H1 (cell line): ENCODE data around the gene CCR3. TPM values are rescaled to one million over a fixed set of nuclear protein-coding genes. Genes with fewer than 3 reads are reported as not detected.

ENCODE experiments used
- CTCF ChIA-PET: fragments of 300-600 bp; sonication (Branson Sonifier 250); formaldehyde crosslinking; loops from one replicate; lab custom pipeline; 2021; ENCODE audit not compliant: partially characterized antibody; lab: Charles Lee
- POLR2A ChIA-PET: fragments of 300-600 bp; sonication (Branson Sonifier 250); formaldehyde crosslinking; loops from one replicate; lab custom pipeline; 2021; ENCODE audit warnings: inconsistent platforms; ENCODE audit not compliant: partially characterized antibody; lab: Charles Lee
- DNase-seq, 2 experiments: peaks; one replicate each; pipeline versions ENCODE4 v3.0.0 to v3.0.0-alpha.2; 2010 to 2022; ENCODE audit warnings: low spot score in 2 of 2, low read depth in 1 of 2, mixed read lengths in 1 of 2
- FAIRE-seq: peaks from 2 replicates; lab custom pipeline; 2011; peaks lifted over from hg19 to GRCh38; lab: Jason Lieb, UNC
- H2AFZ ChIP-seq: 2 replicates; pipeline ENCODE4 v1.8.1; 2012; ENCODE audit warnings: low read length, inconsistent platforms
- H2AK5ac ChIP-seq: 2 replicates; pipeline ENCODE4 v1.6.1; 2013; ENCODE audit warnings: low read depth, low read length
- H2BK120ac ChIP-seq: replicated peaks from 2 replicates; pipeline ENCODE3; 2013; ENCODE audit warnings: low read depth, low read length, inconsistent platforms
- H2BK12ac ChIP-seq: 2 replicates; pipeline ENCODE4 v1.6.1; 2013; ENCODE audit warnings: low read depth, low read length
- H2BK15ac ChIP-seq: 2 replicates; pipeline ENCODE4 v1.6.1; 2013; ENCODE audit warnings: low read length
- H2BK20ac ChIP-seq: 2 replicates; pipeline ENCODE4 v1.6.1; 2013; ENCODE audit warnings: low read length
- H2BK5ac ChIP-seq: 2 replicates; pipeline ENCODE4 v1.6.1; 2013; ENCODE audit warnings: low read depth, low read length
- H3K14ac ChIP-seq: 2 replicates; pipeline ENCODE4 v1.6.1; 2013; ENCODE audit warnings: inconsistent platforms; ENCODE audit not compliant: insufficient read length
- H3K18ac ChIP-seq: 2 replicates; pipeline ENCODE4 v1.6.1; 2013; ENCODE audit warnings: low read length; ENCODE audit errors: extremely low read depth
- H3K23ac ChIP-seq: 2 replicates; pipeline ENCODE4 v1.6.1; 2013; ENCODE audit warnings: inconsistent platforms; ENCODE audit not compliant: insufficient read length
- H3K23me2 ChIP-seq: 2 replicates; pipeline ENCODE4 v1.6.1; 2013; ENCODE audit warnings: low read depth, low read length
- H3K27ac ChIP-seq: 2 replicates; pipeline ENCODE4 v1.6.1; 2011; ENCODE audit warnings: low read depth, low read length, inconsistent platforms
- H3K27me3 ChIP-seq, 4 experiments: replicated peaks in 1 of 4; 1 replicate in 1 of 4; 2 replicates in 3 of 4; pipeline versions ENCODE4 v1.6.1 to v1.8.1; 2011 to 2013; ENCODE audit warnings: low read length in 3 of 4, mild to moderate bottlenecking in 3 of 4, inconsistent platforms in 2 of 4, mixed read lengths in 2 of 4, moderate library complexity in 1 of 4; ENCODE audit not compliant: control insufficient read depth in 3 of 4, insufficient read depth in 3 of 4; ENCODE audit errors: extremely low read depth in 1 of 4
- H3K36me3 ChIP-seq, 4 experiments: 2 replicates each; pipeline versions ENCODE4 v1.6.1 to v1.8.1; 2011 to 2013; ENCODE audit warnings: mild to moderate bottlenecking in 4 of 4, low read length in 3 of 4, moderate library complexity in 2 of 4, control low read depth in 1 of 4, inconsistent platforms in 1 of 4; ENCODE audit not compliant: insufficient read depth in 4 of 4, control insufficient read depth in 2 of 4
- H3K4ac ChIP-seq: replicated peaks from 2 replicates; pipeline ENCODE3; 2013; ENCODE audit warnings: low read length, low read depth, mixed read lengths, inconsistent platforms; ENCODE audit not compliant: insufficient read length
- H3K4me1 ChIP-seq, 4 experiments: replicated peaks in 1 of 4; 1 replicate in 1 of 4; 2 replicates in 3 of 4; pipeline versions ENCODE4 v1.6.1 to v1.8.1; 2011 to 2013; ENCODE audit warnings: low read length in 3 of 4, inconsistent platforms in 2 of 4, mixed read lengths in 1 of 4; ENCODE audit not compliant: insufficient read depth in 4 of 4, control insufficient read depth in 3 of 4
- H3K4me2 ChIP-seq, 2 experiments: 2 replicates each; pipeline versions ENCODE4 v1.6.1 to v1.8.1; 2011 to 2013; ENCODE audit warnings: low read depth in 2 of 2, low read length in 2 of 2, control low read depth in 1 of 2, inconsistent platforms in 1 of 2, mild to moderate bottlenecking in 1 of 2; ENCODE audit not compliant: insufficient read depth in 1 of 2
- H3K4me3 ChIP-seq, 4 experiments: fragments of 200-600, 300-600 bp in 1 of 4; sonication (generic), shearing (Covaris generic), sonication (Bioruptor Twin) in 1 of 4; 2 replicates each; pipeline versions ENCODE4 v1.5.1 to v1.8.1; 2011 to 2016; ENCODE audit warnings: low read length in 4 of 4, low read depth in 3 of 4, control low read depth in 2 of 4, inconsistent platforms in 2 of 4, mild to moderate bottlenecking in 2 of 4, mixed read lengths in 1 of 4, moderate library complexity in 1 of 4; ENCODE audit not compliant: insufficient read depth in 2 of 4; ENCODE audit errors: extremely low read depth in 1 of 4
- H3K56ac ChIP-seq: replicated peaks from 2 replicates; pipeline ENCODE3; 2013; ENCODE audit warnings: low read depth, mild to moderate bottlenecking, mixed read lengths, low read length, inconsistent platforms; ENCODE audit not compliant: insufficient read length
- H3K79me1 ChIP-seq: 2 replicates; pipeline ENCODE4 v1.6.1; 2013; ENCODE audit warnings: low read depth, low read length, control low read depth
- H3K79me2 ChIP-seq, 2 experiments: 2 replicates each; pipeline versions ENCODE4 v1.6.1 to v1.8.1; 2012 to 2013; ENCODE audit warnings: low read length in 2 of 2, mild to moderate bottlenecking in 2 of 2, inconsistent platforms in 1 of 2; ENCODE audit not compliant: insufficient read depth in 2 of 2, control insufficient read depth in 1 of 2
- H3K9ac ChIP-seq, 4 experiments: replicated peaks in 1 of 4; 1 replicate in 1 of 4; 2 replicates in 3 of 4; pipeline versions ENCODE4 v1.6.1 to v1.8.1; 2011 to 2013; ENCODE audit warnings: low read depth in 3 of 4, low read length in 3 of 4, control low read depth in 2 of 4, mild to moderate bottlenecking in 2 of 4, moderate library complexity in 2 of 4, inconsistent platforms in 1 of 4; ENCODE audit errors: extremely low read depth in 1 of 4
- H3K9me3 ChIP-seq, 2 experiments: 2 replicates each; pipeline versions ENCODE4 v1.6.1 to v1.8.1; 2012 to 2013; ENCODE audit warnings: mild to moderate bottlenecking in 2 of 2, moderate library complexity in 2 of 2, control low read depth in 1 of 2, inconsistent platforms in 1 of 2, low read depth in 1 of 2, low read length in 1 of 2, mixed read lengths in 1 of 2; ENCODE audit not compliant: insufficient read depth in 2 of 2
- H4K20me1 ChIP-seq, 2 experiments: replicated peaks in 1 of 2; 2 replicates each; pipeline versions ENCODE3 to v1.8.1; 2011 to 2013; ENCODE audit warnings: inconsistent platforms in 2 of 2, low read length in 2 of 2, mild to moderate bottlenecking in 1 of 2; ENCODE audit not compliant: insufficient read depth in 2 of 2, control insufficient read depth in 1 of 2
- H4K5ac ChIP-seq: 2 replicates; pipeline ENCODE4 v1.6.1; 2013; ENCODE audit warnings: low read length, low read depth, mixed read lengths, inconsistent platforms; ENCODE audit not compliant: insufficient read length
- H4K8ac ChIP-seq: 2 replicates; pipeline ENCODE4 v1.8.0; 2013; ENCODE audit warnings: mild to moderate bottlenecking, moderate library complexity, low read length, inconsistent platforms; ENCODE audit not compliant: insufficient read depth; ENCODE audit errors: extremely low read depth
- H4K91ac ChIP-seq: replicated peaks from 2 replicates; pipeline ENCODE3; 2013; ENCODE audit warnings: low read length, mixed read lengths, inconsistent platforms; ENCODE audit not compliant: insufficient read length
- EZH2 ChIP-seq: fragments of 200-600 bp; sonication (generic); IDR thresholded peaks from 2 replicates; pipeline ENCODE4 v1.7.1; 2012; ENCODE audit warnings: low read depth, mild to moderate bottlenecking, moderate library complexity, low read length, inconsistent platforms; ENCODE audit not compliant: severe bottlenecking
- FOSL1 ChIP-seq: IDR thresholded peaks from 2 replicates; pipeline ENCODE4 v1.6.1; 2011; ENCODE audit warnings: mild to moderate bottlenecking, low read depth, low read length, moderate library complexity; ENCODE audit not compliant: insufficient read depth
- JUND ChIP-seq: IDR thresholded peaks from 2 replicates; pipeline ENCODE4 v1.6.1; 2011; ENCODE audit warnings: mild to moderate bottlenecking, improper control_type of control experiment, low read length
- KDM1A ChIP-seq: fragments of 200-600, 300-600 bp; sonication (generic); IDR thresholded peaks from 2 replicates; pipeline ENCODE4 v1.7.1; 2016; ENCODE audit warnings: mild to moderate bottlenecking, low read length, borderline replicate concordance
- KDM5A ChIP-seq: fragments of 200-600 bp; IDR thresholded peaks from 2 replicates; pipeline ENCODE4 v1.7.1; 2012; ENCODE audit warnings: mild to moderate bottlenecking, low read length, inconsistent platforms, mixed read lengths
- MAFK ChIP-seq: IDR thresholded peaks from 2 replicates; pipeline ENCODE4 v1.6.1; 2012; ENCODE audit warnings: low read depth, mild to moderate bottlenecking, improper control_type of control experiment, low read length
- RBBP5 ChIP-seq: IDR thresholded peaks from 2 replicates; pipeline ENCODE4 v1.7.1; 2012; ENCODE audit warnings: low read depth, mild to moderate bottlenecking, inconsistent platforms, low read length, moderate library complexity, borderline replicate concordance
- RXRA ChIP-seq: IDR thresholded peaks from 2 replicates; pipeline ENCODE4 v1.6.1; 2011; ENCODE audit warnings: low read depth, mild to moderate bottlenecking, low read length, moderate library complexity; ENCODE audit not compliant: insufficient read depth
- SAP30 ChIP-seq: fragments of 300-600 bp; sonication (generic); IDR thresholded peaks from 2 replicates; pipeline ENCODE4 v1.7.1; 2012; ENCODE audit warnings: low read length, moderate library complexity, mild to moderate bottlenecking, inconsistent platforms; ENCODE audit not compliant: insufficient read depth, insufficient replicate concordance
- TAF7 ChIP-seq: optimal IDR thresholded peaks from 2 replicates; pipeline ENCODE3; 2011; ENCODE audit warnings: low read depth, mild to moderate bottlenecking, inconsistent platforms, low read length, moderate library complexity, borderline replicate concordance
- WGBS, 2 experiments: shearing (Covaris generic) in 1 of 2; methylation state at CpG; one replicate each; pipeline versions ENCODE4 v1.1.6 to v1.1.7; 2013 to 2015; ENCODE audit warnings: low lambda C conversion rate in 2 of 2, mixed read lengths in 2 of 2, inconsistent platforms in 1 of 2, low coverage in 1 of 2, missing lambda C conversion rate in 1 of 2; ENCODE audit not compliant: insufficient replicate concordance in 2 of 2, insufficient coverage in 1 of 2, insufficient read length in 1 of 2; ENCODE audit errors: extremely low coverage in 1 of 2, missing lambda C conversion rate in 1 of 2; 5-methylcytosine and 5-hydroxymethylcytosine counted together
- long read RNA-seq, 2 experiments: library from RNA in 1 of 2; library from capped mRNA in 1 of 2; stranded (forward); transcript quantifications; one replicate each; pipeline ENCODE4 v2.0.0, GENCODE V29; 2021; ENCODE audit warnings: inconsistent platforms in 1 of 2
- polyA minus RNA-seq, 3 experiments: library from RNA; depleted of rRNA, polyadenylated mRNA; stranded (reverse); fragments of >200 nt; gene quantifications; 1 replicate in 2 of 3; 2 replicates in 1 of 3; pipeline ENCODE4 v1.2.3, GENCODE V29; 2011
- polyA plus RNA-seq, 7 experiments: library from polyadenylated mRNA; depleted of rRNA in 3 of 7; stranded (reverse) in 5 of 7; unstranded in 2 of 7; fragments of >200 nt in 5 of 7; fragments of 200-250 nt in 2 of 7; gene quantifications; 1 replicate in 5 of 7; 2 replicates in 1 of 7; 4 replicates in 1 of 7; pipeline versions ENCODE4 v1.2.1 to v1.2.3, GENCODE V29; 2011 to 2013; ENCODE audit warnings: missing spikeins in 2 of 7, mixed read lengths in 2 of 7
- total RNA-seq: library from RNA; stranded (reverse); fragmentation: NEBNext Ultra II Directional; extraction: Animal tissue kit (Norgen Biotek cat#: 25700); gene quantifications from 2 replicates; pipeline ENCODE4 v1.2.1, GENCODE V29; 2021
- TF ChIP-seq, protein P1 (sequence below): IDR thresholded peaks from 2 replicates; pipeline ENCODE4 v1.6.1; 2011; ENCODE audit warnings: low read depth, mild to moderate bottlenecking, low read length; ENCODE audit not compliant: insufficient read depth

CCR3 gene
- not detected in 2 replicates for total RNA-seq
- not detected in 2 replicates for polyA plus RNA-seq (2011; rRNA removed)
- polyA plus RNA-seq (2011; cell fraction: cytosol; rRNA removed): not detected
- not detected for polyA plus RNA-seq (2011; cell fraction: nucleus; rRNA removed)
- polyA plus RNA-seq (2012, experiment 1 of 2): not detected in 4 replicates
- polyA plus RNA-seq (2012, experiment 2 of 2): not detected
- not detected for polyA plus RNA-seq (2013, experiment 1 of 2)
- not detected for polyA plus RNA-seq (2013, experiment 2 of 2)
- polyA minus RNA-seq (2011; rRNA and poly(A)+ RNA removed): not detected in 2 replicates
- polyA minus RNA-seq (2011; cell fraction: cytosol; rRNA and poly(A)+ RNA removed): not detected
- not detected for polyA minus RNA-seq (2011; cell fraction: nucleus; rRNA and poly(A)+ RNA removed)
- long read RNA-seq, experiment 1: 0 reads
- long read RNA-seq, experiment 2: 0 reads

GRCh38 chr3:46242120-46242519, at the start of gene CCR3:
Gene CCR3, plus strand, starts transcription at chr3:46242460. Its CDS starts 22,699 bp downstream, at chr3:46265159.
- Histone ChIP-seq H3K9me3 (no peaks in the 10 kb centered on the region), H2BK120ac (no peak within 1 kb of the TSS), H2BK12ac (no peak within 1 kb of the TSS), H3K36me3 (no peaks in the 10 kb centered on the region), H3K27ac (no peak within 1 kb of the TSS), H2BK5ac (no peak within 1 kb of the TSS), H2BK20ac (no peak within 1 kb of the TSS), H3K56ac (no peak within 1 kb of the TSS), H3K79me1 (no peaks in the 10 kb centered on the region), H3K4me1 (peaks cover 0 to 4% (median 1%) of the 10 kb centered on the region in 4 experiments; a peak in 3 of 7 replicates), H2BK15ac (no peak within 1 kb of the TSS), H3K14ac (no peak within 1 kb of the TSS), H3K18ac (no peak within 1 kb of the TSS), H4K5ac (no peak within 1 kb of the TSS), H3K27me3 (no peaks in the 10 kb centered on the region), H4K8ac (no peak within 1 kb of the TSS), H2AFZ (no peak within 1 kb of the TSS), H4K20me1 (no peaks in the 10 kb centered on the region), H2AK5ac (no peak within 1 kb of the TSS), H4K91ac (no peak within 1 kb of the TSS), H3K4ac (no peak within 1 kb of the TSS), H3K4me3 (no peak within 1 kb of the TSS), H3K23ac (no peak within 1 kb of the TSS), H3K9ac (no peak within 1 kb of the TSS), H3K79me2 (no peaks in the 10 kb centered on the region), H3K23me2 (no peaks in the 10 kb centered on the region), H3K4me2 (no peak within 1 kb of the TSS)
- WGBS, 2 experiments: 95% methylated on average over 4 of the region's 4 CpGs; no CpG with 5 or more reads in 1 of the 2 experiments
- FAIRE-seq (no peak), DNase-seq (no peak)
- ChIA-PET POLR2A (no interaction called here), CTCF (interaction anchor here (0.8 to 1.6 kb wide), 4 partner anchors 11 to 163 kb away, joined by 3 read pairs; partner anchors contain the start of gene CCR5)
- TF ChIP-seq KDM1A (no peak), RXRA (no peak), JUND (no peak), EZH2 (no peak), RBBP5 (no peak), KDM5A (no peak), FOSL1 (no peak), TAF7 (no peak), MAFK (no peak), SAP30 (no peak)
- TF ChIP-seq, protein P1, sequence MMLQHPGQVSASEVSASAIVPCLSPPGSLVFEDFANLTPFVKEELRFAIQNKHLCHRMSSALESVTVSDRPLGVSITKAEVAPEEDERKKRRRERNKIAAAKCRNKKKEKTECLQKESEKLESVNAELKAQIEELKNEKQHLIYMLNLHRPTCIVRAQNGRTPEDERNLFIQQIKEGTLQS: no peak
